ENCODE measurements around the gene CD48.
"Not testable (repeated sequence)": the region's sequence is repeated elsewhere in the genome, so short reads cannot be mapped to it uniquely, and the experiment has no call there.

The CD48 gene

DNA sequence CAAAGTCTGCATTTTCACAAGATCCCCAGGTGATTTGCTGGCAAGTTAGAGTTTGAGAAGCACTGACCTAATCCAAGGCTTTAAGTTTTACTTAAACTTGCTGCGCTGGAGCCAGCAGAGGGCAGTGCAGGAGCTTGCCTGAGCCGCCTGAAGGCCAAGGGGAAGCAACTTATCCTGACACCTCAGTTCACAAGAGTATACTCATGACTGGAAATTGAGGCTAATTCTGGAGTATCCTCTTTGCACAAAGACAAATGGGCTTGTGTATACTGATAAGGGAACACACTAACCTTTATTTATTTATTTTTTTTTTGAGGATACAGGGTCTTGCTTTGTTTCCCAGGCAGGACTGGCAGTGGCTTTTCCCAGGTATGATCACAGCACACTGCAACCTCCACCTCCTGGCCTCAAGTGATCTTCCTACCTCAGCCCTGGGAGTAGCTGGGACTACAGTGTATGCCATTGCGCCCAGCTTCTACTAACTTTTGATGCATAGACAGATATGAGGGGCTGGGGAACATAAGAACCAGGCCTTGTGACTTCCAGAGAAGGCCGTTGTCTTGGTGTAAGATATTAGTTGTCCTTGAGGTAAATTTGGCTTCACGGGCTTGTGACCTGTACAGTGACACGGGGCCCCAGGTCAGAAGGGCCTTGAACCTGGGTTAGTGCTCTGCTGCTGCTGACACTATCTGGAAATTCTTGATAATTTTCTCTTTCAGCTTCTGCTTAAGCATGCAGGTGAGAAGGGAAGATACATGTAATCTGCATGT lies 35.8 kb downstream of the CD48 start:
- peak; percentile 19 to 65 (median 39) for DNase-seq

- DNase-seq = no peak
These were observed 37.2 kb downstream of the CD48 start for GRCh38 chr1:160674415-160674814.

DNA sequence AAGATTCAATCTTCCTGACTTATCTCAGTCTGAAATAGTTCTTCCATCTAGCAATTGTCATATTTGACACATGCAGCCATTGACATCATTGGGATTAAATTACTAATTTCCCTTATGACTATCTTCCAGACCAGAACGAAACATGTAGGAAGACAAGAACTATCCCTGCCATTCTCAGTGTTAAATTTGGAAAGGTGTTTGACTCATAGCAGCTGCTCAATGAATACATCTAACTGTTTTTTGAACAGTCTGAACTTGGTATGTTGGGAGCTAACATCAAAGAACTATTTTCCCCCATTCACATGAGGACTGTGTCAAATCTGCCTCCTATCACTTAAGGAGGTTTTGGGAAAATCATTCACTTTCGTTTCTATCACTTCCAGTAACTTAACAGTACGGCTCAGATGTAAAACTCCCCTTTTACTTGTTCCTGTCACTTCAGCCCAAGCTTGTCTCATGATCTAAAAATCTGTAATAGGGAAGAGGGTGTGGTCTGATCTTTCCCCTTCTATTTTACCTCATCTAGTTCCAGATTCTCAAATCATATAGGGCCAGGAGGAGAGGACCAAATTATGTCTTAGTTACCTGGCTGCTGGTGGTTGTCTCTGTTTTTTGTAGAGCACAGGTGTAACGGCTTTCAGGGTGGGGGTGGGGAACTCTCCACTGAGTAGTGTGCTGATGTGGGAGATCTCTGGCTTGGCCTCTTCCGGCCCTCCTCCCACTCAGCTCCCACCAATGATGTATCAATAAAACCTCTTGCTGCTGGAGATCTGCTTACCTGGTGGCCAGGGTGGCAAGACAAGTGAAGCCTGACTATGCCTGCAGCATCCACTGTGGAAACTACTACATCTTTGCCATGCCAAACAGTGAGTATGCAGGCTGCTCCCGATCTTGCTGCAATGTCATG lies 38.6 kb downstream of the CD48 start:
- no peak for DNase-seq

DNA sequence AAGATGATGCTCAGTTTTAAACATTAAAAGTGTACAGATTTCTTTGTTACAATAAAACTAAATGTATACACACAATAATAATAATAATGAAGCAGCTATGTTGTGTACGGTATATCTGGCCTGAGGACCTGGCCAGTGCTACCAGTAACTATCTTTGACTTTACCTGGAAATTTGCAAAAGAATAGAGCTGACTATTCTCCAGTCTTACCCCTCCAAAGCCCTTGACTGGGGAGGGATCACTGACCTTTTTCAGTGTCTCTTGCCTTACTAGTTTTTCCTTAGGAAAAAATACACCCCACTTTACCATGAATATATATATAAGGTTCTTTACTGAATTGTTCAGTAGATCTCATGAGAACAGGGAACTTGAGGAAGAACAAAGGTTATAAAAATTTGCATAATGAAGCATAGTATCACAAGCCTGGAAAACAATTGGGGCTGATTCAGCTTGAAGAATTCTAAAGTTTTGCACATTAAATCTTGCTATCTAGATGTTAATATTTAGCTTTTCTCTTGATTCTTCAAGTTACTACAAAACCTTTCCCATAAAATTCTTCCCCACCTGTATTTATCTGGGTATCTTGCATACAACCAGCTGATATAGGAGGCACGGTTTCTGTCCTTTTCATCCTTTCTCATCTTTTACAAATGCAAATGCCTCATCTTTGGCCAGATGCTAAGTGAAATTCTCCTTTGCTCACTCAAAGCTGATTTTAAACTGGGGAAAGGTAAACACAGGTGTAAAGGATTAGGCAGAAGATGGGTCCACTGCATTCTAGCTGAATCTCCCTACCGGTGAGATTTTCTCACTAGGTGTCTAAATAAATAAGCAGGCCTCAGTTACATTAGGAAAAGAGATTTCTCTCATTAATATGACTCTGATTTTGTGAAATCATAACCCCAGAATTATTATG lies 39.8 kb downstream of the CD48 start:
- no peak for DNase-seq

- no peak for DNase-seq
These were observed 40.9 kb downstream of the CD48 start for GRCh38 chr1:160670701-160671100.

- DNase-seq = no peak
These were observed 41.8 kb downstream of the CD48 start for GRCh38 chr1:160669802-160670201.

GRCh38 chr1:160669276-160669675 lies 42.3 kb downstream of the CD48 start:
- no peak for DNase-seq

DNA sequence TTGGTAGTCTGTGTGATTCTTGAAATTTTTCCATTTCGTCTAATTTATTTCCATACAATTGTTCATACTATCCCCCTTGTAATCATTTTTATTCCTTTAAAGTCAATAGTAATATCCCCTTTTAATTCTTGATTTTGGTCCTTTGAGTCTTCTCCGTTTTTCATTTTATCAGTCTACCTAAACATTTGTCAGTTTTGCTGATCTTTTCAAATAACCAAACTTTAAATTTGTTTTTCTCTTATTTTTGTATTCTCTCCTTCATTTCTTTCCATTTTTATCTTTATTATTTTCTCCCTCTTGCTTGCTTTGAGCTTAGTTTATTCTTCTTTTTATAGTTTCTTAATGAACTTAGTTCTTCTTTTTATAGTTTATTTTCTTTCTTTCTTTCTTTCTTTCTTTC lies 43.7 kb downstream of the CD48 start:
- DNase-seq = no peak

DNA sequence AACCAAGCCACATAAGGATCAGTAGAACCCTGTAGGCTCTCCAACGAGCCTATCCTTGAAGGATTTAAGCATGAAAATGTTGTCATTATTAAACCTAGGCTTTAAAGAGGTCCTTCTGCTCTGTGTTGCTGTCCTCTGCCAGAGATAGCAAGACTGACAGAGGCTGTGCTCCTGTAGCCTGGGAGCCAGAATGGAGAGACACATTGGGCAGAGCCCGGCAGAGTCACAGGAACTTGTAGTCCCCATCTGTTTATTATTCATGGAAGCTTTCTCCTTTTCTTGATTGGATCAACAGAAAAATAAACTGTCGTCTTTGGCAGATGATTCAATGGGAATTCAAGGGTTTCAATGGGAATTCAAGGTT lies 45.6 kb downstream of the CD48 start:
- no peak for DNase-seq

GRCh38 chr1:160665330-160666078 lies 46.1 kb downstream of the CD48 start:
- no peak for DNase-seq

- DNase-seq = no peak
These were observed 47.0 kb downstream of the CD48 start for GRCh38 chr1:160664573-160665051.

- DNase-seq = no peak
These were observed 48.7 kb downstream of the CD48 start for GRCh38 chr1:160662910-160663309.

GRCh38 chr1:160659566-160659965 lies 52.1 kb downstream of the CD48 start:
- DNase-seq = no peak

GRCh38 chr1:160658814-160659193 lies 52.8 kb downstream of the CD48 start:
- no peak for DNase-seq

- no peak for DNase-seq
These were observed 53.3 kb downstream of the CD48 start for GRCh38 chr1:160658162-160658813.

DNA sequence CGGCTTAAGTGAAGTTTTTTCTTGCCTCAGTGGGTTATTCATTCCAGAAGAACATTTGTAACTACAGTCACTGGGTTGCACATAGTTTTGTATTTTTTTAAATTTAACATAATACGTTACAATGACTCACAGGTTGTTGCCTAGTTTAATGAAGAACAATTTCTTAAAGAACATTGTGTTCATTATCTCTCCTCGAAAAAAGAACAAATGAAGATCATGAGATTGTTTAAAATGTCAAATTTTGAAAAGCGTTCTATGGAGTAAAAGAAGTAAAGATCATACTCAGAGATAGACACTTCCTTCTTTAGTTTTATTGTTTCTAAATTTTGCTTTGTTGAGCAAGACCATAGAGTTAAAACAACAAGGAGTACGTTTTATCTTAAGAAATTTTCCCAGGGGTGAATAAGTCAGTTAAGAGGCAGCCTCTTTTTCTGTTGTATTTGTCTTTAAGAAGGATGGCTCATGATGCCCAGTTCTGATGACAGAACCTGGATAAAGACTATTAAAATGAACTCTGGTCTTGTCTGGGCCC lies 54.3 kb downstream of the CD48 start:
- DNase-seq = no peak

DNA sequence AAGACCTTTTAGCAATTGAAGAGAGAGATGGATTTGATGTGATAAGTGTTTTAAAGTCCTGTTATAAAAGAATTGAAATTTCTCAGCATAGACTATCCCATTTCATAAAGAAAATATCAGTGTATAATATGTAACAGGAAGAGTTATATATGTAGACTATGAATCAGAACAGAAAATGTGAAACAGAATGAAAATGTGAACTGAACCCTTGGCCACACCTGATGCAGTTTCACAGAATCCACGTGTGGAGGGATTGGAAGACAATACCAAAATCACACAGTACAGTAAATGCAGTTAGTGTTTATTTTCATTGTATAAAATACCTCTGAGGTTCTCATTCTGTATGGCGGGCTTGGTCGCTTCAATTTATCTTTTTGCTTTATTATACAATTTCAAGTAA lies 54.9 kb downstream of the CD48 start:
- DNase-seq = no peak

DNA sequence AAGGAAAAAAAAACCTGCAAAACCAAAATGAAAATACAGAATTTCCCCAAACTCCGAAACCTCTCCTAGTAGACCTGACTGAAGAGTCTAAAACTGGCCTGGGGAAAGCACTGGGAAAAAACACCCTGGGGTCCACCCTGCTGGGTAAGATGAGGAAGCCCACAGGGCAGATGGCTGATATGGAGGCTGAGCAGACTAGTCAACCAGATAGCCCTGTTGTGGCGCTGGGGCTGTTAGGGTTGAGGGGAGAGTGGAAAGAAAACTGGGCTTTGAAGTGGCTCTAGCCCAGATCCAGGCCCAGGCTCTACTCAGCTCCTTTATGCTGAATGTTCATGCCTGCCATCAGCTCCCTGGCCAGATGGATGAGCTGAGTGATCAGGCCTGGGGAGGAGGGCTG lies 58.0 kb downstream of the CD48 start:
- DNase-seq = no peak

DNA sequence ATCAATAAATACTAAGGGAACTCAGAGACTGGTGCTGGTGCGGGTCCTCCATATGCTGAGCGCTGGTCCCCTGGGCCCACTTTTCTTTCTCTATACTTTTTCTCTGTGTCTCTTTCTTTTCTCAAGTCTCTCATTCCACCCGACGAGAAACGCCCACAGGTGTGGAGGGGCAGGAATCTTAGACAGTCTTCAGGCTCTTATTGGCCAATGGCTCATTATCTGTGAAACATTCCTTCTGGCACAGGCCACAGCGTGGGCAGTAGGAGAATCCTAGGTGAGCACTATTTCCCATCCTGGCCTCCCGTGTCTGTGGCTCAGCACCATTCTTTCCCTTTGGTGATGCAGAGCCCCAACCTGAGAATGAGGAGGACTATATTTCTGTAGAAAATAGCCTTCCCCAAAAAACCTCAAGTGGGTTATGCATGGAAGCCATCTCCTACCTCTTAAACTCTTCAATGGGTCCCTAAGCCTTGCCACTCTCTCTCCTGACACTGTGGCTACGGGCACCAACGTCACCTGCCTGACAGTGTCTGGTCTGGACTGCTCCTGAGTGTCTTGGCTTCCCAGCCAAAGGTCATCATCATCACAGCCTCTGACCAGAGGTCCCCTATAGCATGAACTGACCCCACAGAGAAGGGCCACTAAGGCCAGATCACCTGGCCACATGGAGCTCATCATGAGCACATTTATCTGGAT lies 58.5 kb downstream of the CD48 start:
- DNase-seq = no peak

- DNase-seq = not testable (repeated sequence)
These were observed 59.5 kb downstream of the CD48 start for GRCh38 chr1:160652065-160652641.

All from activated naive CD4-positive, alpha-beta T cell (primary cell).